ENCODE data around the gene FXYD1.

GRCh38 chr19:35122687-35123551, 15.7 kb upstream of the FXYD1 start:
- TF ChIP-seq CTCF (IDR thresholded peaks at IDR 0.05 in 4 of 5, conservative IDR thresholded peaks at IDR 0.05 in 1 of 5) (no peak), POLR2A (IDR thresholded peaks at IDR 0.05) (no peak)

Data from gastrocnemius medialis (tissue), 4 donors.